GM19035 (cell line): ENCODE measurements around the gene ZBTB7B.
"Not testable (repeated sequence)": the region's sequence is repeated elsewhere in the genome, so short reads cannot be mapped to it uniquely, and the experiment has no call there.

Experiments used
- ATAC-seq: cut with Tn5 transposase; IDR thresholded peaks from one replicate; pipeline ENCODE4 v1.9.1; 2021; ENCODE audit not compliant: unreplicated experiment

ZBTB7B gene

DNA sequence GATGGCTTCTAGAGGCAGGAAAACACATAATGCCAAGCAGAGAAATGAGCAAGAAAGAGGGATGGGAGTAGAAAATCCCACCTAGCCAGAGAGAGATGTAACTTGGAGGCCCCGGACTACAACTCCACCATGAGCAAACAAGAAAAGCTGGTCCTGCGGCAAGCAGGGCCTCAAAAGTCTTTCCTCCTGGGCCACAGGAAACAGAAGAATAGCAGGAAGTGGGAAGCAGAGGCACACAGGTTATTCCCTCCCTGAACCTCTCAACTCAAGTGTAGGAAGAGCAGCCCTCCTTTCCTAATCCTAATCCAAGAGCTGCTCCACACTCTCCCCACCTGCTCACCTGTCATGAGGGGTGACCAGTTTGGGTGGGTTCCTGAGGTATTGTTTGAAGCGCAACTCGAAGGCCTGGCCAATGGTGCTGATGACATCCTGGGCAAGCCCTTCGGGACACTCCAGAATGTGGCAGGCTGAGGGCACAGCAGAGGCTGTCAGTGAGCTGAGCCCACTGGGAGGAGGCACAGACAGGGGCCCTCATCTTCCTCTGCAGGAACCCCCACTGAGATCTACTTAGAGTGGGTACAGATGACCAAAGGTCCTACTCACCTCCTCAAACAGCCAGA, 35.2 kb upstream of the ZBTB7B start:
- ATAC-seq, result no peak

DNA sequence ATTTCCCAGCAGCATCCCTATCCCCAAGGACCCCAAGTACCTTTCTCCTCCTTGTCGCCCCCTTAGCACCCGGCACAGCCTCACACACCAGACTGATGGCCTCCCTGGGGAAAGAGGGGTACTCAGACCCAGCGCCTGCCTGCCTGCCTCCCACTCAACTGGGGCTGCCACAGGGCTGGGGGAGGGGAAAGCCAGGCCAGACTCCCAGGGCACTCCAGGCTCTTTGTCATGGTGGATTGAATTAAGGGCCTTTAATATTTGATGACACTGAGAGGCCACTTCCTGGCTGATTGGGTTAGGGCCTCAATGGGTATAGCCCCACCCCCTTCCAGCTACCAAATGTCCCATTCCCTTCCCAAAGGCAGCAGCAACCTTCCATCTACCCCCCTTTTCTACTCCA, 33.9 kb upstream of the ZBTB7B start:
- no peak for ATAC-seq

DNA sequence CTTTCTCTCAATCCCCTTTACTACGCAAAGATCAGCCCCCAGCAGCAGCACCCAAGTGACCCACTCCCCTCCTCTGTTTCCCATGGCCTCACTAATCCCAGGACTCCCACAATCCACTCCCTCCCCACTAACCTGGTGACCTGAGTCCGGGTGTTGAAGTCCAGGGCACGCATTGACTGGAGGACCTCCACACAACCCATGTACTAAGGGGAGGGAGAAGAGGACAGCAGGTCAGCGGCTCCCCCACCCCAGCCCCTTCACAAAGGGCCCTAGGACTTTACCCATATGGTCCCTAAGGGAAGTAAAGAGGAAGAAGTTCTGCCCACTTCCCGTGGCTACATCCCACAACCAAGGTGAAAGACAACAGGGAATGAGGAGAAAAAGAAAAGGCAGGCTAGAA, 33.4 kb upstream of the ZBTB7B start:
- ATAC-seq, result no peak

DNA sequence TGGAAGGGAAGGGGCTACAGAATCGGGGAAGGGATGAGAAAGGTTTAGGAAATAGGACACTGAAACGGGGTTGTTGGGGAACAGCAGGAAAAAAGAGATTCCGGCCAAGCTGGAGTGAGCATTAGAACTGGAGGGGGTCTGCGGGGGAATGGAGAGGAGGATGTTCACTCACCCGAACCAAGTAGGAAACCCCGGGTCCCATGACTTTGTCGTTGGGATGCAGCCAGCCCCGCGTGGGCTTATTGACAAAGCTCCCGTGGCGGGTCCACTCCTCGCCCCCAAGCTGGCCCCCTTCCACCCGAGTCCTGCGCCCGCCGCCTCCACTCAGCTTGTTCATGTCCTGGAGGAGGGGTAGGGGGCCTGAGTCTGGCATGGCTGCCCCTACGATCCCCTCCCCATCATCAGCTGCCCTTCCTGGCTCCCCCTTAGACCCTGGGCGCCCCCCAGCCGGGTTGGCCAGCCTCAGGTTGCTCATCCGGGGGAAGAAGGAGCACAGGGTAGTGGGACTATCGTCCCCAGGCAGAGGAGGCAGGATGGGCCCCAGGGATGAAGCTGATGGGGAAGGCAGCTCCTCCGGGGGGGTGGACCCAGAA, 32.6 kb upstream of the ZBTB7B start:
- ATAC-seq, result no peak

DNA sequence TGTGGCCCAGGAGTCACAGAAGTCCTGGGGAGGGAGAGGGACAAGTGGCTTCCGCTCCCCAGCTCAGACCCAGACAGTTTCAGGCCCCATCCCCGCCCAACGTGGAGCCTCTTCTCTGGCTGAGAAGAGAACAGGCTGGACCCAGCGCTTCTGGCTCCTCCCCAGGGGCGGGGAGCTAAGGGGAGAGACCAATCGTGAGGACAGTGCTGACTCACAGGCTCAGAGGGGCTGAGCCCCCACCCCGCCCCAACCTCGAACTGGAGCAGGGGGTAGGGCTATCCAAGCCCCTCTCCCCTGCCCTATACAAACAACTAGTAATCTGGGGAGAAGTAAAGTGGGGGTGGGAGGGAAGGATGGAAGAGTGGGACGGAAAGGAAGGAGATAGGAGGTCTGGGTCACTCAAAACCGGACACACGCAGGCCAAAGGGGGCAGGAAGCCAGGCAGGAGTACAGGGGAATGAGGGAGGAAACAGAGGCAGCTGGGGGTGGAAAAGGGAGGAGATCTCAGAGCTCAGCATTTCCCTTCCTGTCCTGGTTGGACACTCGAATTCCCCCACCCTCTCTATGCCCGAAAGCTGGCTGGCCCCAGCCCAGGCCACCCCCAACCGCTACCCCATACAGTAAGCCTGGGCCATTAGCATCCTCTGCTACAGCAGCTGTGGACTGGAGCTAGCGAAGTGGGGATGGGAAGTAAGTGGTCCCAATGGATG, 31.8 kb upstream of the ZBTB7B start, which contains the start of gene SHC1:
TSS of gene SHC1 (minus strand) at position 117 of the 710 bp plus-strand sequence. CDS start 221 bp downstream, outside the sequence.
- no peak for ATAC-seq

DNA sequence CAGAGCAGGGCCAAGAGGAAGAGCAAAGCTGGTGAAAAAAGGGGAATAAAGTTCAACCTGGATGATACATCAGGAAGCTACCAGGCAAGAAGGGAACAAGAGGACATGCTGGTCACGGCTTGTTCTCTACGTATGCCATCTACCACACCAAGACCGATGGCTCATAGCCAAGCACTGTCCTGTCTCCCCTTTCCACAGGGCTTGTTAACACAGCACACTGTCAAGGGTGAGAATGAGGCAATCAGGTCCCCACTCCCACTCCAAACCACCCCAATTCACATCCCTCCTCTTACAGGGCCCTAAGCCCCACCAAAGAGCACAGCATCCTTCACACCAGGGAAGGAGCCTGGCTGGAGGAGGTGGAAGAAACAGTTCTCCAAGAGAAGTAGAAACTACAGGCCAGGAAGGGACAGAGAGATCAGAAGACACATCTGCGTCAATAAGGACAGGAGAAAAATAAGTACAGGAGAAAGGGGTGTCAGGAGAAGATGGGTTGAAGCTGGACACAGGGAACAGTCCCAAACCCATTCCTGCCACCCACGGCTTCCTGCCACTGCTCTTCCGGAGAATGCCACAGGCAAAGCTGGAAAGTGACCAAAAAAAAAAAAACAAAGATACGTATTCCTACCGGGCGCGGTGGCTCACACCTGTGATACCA, 31.1 kb upstream of the ZBTB7B start:
- no peak for ATAC-seq

DNA sequence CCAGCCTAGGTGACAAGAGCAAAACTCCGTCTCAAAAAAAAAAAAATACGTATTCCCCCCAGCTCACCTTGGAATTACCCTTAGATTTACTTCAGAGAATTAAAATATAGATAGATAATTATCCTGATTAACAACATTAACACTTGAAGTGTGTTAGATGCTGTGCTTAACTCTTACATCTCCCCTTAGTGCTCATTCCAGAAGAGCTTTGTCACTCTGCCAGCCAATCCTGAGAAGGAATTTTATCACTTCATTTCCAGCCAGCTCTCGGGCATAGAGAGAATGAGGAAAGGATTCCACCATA, 30.4 kb upstream of the ZBTB7B start:
- no peak for ATAC-seq

DNA sequence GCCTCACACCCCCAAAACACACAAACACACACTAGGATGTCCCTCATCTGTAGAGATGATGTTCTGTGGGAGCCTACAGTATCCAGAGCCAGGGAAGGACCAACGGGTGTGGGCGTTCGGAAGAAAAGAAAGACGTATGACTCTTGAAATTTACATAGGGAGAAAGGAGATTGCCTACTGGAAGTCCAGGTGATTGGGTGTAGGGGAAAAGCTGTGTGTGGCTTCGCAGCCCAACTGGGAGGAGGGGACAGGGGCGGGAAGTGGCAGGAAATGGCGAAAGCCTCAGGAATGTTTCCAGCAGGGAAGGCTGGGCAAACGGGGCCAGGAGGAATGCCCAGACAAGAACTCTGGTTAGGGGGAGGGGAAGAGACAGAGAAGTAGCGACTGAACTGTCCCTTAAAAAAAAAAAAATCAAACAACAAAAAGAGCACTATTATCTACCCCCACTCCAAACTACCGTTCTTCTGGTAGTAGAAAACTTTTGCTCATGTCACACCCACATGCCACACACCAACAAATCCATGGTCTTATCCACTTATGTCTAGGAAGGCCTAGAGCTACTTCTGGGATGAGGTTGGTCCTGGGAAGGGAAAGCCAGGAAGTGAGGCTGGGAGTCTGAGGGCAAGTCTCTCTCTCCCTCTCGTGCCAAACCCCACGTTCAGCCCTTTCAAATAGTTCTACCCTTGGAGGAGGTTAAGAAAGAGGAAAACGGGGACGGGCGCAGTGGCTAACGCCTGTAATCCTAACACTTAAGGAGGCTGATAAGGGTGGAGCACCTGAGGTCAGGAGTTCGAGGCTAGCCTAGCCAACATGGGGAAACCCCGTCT, 29.9 kb upstream of the ZBTB7B start:
- no peak for ATAC-seq

DNA sequence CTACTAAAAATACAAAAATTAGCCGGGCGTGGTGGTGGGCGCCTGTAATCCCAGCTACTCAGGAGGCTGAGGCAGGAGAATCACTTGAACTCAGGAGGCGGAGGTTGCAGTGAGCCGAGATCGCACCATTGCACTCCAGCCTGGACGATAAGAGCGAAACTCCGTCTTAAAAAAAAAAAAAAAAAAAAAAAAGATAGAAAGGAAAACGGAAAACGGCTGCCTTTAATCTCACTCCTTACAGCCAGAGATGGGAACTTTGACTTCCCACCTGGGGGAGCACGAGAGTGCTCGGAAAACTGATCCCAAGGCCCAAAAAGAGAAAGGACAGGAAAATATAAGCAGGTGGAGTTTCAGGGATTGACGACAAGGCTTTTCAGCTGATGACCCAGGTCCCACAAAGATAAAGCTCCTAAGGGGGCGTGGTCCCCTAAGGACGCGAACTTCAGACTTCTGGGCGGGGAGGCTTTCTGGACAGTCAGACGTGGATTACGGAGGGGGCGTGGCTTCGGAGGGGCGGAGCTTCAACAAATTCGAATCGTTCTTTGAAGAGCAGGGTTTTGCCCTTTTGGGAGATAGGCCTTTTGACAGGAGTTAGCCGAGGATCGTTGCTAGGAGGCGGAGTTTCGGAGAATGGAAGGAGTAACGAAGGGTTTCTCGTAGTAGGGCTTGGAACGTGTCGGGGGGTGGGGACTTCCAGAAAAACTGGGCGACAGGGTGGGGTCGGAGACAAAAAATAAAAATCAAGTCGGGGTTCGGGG, 29.1 kb upstream of the ZBTB7B start:
- no peak for ATAC-seq

DNA sequence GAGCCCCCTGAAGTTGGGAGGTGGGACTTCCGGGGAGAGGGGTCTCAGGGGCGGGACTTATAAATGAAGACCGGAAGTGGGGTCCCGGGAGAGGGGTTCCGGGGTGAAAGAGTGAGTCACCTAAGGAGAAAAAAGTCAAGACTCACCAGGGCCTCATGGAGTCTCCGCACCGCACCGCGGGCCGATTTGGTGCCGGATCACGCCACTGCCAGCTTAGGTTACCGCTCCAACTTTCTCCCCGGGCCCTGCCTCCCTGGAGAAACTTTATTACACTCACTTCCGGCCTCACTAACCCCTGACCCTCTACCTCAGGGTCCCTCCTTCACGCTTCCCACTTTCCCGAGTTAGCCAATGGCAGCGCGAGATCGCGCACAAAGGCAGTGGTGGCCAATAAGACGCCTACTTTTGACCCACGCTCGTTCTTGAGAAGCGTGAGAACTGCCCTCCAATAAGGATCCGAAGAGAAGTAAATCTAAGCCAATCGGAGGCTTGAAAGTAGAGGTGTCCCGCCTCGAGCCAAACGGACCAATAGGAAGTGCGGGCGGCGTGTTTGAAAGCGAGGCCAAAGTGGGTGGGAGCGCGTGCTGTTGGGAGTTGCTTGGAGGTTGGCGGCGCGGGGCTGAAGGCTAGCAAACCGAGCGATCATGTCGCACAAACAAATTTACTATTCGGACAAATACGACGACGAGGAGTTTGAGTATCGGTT, 28.3 kb upstream of the ZBTB7B start, which contains the start of gene CKS1B:
TSS of gene CKS1B (plus strand) at position 580 of the 706 bp plus-strand sequence. CDS start at position 645, 65 bp downstream.
- peak; percentile 77 for ATAC-seq

DNA sequence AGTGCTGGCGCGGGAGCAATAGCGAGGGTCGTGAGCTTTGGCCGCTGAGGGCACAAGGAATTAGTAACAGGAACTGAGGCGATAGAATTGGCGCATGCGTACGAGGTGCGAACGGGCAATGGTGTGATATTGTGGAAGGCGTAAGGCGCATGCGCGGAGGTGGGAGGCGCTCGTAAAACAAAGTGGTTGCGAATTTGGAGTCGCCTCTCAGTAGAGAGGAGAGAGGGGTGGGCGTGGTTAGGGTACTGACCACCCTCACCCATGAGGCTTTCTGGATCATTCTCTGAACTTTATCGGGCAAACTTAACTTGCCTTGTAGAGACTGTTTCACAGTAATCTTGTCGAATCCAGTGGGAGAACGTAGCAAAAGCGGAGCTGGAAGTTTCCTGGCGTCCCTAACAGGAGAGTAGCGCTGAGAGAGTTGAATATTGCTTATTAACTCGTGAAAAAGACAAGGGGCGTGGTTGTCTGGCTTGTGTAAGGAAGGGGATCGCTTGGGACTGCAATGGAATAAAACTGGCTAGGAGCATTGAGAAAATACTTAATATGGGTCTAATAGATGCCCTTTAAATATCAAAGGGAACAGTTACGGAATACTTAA, 27.7 kb upstream of the ZBTB7B start:
- ATAC-seq, result peak; percentile 37

DNA sequence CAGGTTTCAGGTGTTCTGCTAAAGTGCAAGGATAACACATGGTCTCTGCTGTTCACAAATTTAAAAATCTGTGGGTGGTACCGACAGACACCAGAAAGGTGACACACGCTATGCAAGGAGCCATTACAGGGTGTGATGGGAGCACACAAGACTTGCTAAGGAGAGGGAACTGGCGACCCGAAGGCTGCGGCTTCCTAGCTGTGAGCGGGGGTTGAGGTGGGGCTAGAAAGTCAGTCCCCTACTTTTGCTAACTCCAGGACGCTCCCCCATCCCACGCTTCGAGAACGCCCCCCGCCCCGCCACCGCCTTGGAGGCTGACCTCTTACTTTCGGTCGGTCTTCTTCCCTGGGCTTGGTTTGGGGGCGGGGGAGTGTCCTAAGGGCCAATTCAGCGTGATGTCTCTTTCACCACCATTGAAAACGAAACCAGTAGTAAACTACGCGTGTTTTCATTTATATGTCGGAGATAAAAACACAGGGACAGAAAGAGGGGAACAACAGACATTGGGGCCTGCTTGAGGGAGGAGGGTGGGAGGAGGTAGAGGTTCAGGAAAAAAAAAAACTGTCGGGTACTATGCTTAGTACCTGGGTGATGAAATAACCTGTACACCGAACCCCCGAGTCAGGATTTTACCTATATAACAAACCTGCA, 27.1 kb upstream of the ZBTB7B start:
- ATAC-seq, result no peak

DNA sequence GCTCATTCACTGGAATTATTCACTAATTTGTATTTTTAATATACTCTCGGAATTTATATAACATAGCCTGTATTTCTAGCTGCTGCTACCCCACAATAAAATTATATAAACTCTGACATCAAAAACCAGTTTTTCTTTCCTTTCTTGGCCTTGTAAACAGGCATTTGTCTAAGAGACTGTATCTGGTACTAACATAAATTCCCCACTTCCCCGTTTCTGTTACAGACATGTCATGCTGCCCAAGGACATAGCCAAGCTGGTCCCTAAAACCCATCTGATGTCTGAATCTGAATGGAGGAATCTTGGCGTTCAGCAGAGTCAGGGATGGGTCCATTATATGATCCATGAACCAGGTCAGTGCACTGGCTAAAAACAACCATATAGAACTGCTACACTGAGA, 24.8 kb upstream of the ZBTB7B start:
- ATAC-seq, result not testable (repeated sequence)

DNA sequence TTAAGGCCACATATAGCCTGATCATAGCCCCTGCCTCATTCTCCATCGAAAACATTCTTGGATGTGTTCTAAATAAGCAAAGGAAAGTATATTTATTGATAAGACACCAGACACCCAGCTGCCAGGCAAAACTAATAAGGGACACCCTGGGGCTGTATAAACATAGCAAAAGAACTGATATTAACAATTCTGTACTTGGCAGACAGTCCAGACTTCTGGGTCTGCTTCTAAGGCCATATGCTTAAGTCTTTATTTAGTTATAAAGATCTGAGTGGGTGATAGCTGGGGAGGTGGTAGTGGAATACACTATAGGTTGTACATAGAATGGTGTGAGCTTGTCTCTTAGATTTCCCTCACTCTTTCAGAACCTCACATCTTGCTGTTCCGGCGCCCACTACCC, 24.2 kb upstream of the ZBTB7B start:
- no peak for ATAC-seq

DNA sequence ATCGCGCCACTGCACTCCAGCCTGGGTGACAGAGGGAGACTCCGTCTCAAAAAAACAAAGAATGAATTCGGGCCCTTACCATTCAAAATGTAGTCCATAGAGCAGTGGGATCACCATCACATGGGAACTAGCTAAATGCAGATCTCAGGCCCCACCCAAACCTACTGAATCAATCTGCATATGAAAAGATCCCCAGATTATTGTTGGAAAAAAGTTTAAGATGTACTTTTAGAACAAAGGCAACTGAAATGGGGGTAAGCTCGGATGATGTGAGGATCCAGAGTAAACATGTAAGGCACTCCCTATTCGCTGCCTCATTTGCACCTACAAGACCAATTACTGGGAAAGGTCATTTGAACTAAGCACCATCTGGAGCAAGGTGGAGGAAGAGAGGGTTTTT, 20.3 kb upstream of the ZBTB7B start:
- no peak for ATAC-seq

DNA sequence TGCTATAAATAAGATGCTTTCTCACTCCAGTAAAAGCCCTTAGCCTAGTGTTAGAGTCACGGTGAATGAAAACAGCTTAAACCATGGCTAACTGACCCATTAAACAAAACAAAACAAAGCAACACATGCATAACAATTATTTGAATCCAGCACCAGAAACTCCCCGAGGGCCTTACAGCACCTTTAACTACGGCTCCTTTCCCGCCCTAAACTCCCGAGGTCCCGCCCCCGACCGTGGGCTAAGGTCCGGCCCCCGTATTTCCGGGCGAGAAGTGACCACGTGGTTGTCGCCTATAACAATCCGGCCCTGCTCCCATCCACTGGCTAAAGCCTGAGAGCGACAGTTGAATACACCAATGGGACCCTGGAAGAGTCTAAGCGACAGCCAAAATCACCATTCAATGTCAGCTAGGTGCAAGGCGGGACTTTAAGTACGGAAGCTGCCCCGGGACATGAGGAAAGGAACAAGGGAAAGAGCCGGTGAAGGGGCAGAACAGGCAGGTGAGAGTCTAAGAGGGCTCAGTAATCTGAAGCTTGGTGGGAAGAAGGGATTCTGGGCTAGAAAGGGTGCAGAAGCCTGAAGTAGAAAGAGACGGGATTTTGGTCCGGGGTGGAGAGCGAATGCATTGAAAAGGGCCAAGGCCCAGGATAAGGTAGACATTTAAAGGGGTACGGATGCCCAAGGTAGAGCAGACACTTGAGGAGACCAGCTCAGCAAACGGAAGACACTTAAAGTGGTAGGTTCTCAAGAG, 19.5 kb upstream of the ZBTB7B start, which contains the start of gene FLAD1:
TSS of gene FLAD1 (plus strand) at position 448 of the 752 bp plus-strand sequence. CDS start 351 bp downstream, outside the sequence.
- peak; percentile 98 for ATAC-seq

DNA sequence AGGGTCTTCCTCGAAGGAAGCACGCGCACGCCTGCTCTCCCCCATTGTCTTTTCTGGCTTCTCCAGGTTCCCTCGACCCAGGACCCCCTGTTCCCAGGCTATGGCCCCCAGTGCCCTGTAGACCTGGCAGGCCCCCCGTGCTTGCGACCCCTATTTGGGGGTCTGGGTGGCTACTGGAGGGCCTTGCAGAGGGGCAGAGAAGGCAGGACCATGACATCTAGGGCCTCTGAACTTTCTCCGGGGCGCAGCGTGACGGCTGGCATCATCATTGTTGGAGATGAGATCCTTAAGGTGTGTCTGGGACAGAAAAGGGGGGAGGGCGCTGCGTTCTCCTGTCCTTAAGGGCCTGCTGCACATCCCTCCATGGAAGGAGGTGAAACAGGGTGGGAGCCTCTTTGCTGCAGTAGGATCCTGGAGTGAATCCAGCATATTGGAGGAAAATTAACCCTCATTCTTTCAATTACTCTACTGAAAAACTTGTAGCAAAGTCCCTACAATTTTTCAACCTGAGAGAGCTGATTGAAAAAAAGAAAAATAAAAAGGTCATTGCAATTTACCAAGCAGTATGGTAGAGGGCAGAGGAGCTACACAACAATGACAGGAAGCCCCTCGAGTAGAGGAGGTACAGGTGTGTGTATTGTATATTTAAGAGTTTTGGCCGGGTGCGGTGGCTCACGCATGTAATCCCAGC, 18.7 kb upstream of the ZBTB7B start:
- ATAC-seq, result no peak
